Measurements from ENCODE around the gene SIVA1.

DNA sequence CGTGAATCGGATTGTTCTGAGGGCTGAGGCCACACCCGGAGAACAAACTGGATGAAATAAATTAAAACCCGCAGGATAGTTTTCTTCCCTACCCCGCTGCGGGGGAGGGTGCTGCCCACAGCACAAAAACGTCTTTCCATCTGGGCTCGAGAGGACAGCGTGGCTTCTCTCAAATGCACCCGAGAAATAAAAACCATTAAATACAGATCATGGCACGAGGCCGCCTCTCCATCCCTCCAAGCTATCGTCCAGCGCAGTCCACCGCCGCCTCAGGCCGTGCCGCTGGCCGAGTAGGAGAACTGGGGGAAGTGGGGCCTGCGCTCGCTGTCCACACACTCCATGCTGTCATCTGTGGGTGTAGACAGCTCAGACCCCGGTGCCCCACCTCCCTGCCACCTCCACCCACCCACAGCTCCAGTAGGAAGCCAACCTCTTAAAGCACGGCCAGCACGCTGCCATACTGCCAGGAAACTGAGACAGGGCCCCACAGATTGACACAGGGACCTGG is 17.2 kb downstream of the SIVA1 start:
- TF ChIP-seq, protein P1, sequence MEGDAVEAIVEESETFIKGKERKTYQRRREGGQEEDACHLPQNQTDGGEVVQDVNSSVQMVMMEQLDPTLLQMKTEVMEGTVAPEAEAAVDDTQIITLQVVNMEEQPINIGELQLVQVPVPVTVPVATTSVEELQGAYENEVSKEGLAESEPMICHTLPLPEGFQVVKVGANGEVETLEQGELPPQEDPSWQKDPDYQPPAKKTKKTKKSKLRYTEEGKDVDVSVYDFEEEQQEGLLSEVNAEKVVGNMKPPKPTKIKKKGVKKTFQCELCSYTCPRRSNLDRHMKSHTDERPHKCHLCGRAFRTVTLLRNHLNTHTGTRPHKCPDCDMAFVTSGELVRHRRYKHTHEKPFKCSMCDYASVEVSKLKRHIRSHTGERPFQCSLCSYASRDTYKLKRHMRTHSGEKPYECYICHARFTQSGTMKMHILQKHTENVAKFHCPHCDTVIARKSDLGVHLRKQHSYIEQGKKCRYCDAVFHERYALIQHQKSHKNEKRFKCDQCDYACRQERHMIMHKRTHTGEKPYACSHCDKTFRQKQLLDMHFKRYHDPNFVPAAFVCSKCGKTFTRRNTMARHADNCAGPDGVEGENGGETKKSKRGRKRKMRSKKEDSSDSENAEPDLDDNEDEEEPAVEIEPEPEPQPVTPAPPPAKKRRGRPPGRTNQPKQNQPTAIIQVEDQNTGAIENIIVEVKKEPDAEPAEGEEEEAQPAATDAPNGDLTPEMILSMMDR (IDR thresholded peaks at IDR 0.05): no peak
- TF ChIP-seq EZH2 (IDR thresholded peaks at IDR 0.05; ENCODE audit: borderline replicate concordance, insufficient read depth, low read depth, low read length, poor library complexity, severe bottlenecking): no peak
